GM12878 (cell line): Measurements from ENCODE around the gene TMCC3. TPM values are rescaled to one million over a fixed set of nuclear protein-coding genes. Genes with fewer than 3 reads are reported as not detected.

ENCODE experiments used
- ATF7 ChIP-seq: fragments of 450-650 bp; IDR thresholded peaks from 2 replicates; pipeline ENCODE4 v1.6.1; 2016; ENCODE audit warnings: low read depth, mild to moderate bottlenecking
- E4F1 ChIP-seq: fragments of 450-650 bp; IDR thresholded peaks from 2 replicates; pipeline ENCODE4 v1.6.1; 2018; ENCODE audit warnings: borderline replicate concordance, mild to moderate bottlenecking; ENCODE audit not compliant: partially characterized antibody
- EP300 ChIP-seq, 2 experiments: fragments of 150-350 bp in 1 of 2; IDR thresholded peaks; 2 replicates each; pipeline ENCODE4 v1.6.1; 2011 to 2012; ENCODE audit warnings: low read depth in 2 of 2, low read length in 2 of 2, borderline replicate concordance in 1 of 2, improper control_type of control experiment in 1 of 2, inconsistent platforms in 1 of 2; ENCODE audit not compliant: control insufficient read depth in 1 of 2
- MEF2B ChIP-seq: fragments of 450-650 bp; IDR thresholded peaks from 2 replicates; pipeline ENCODE4 v1.6.1; 2018; ENCODE audit warnings: mild to moderate bottlenecking, moderate library complexity; ENCODE audit not compliant: partially characterized antibody, poor library complexity, severe bottlenecking
- MTA2 ChIP-seq: fragments of 450-650 bp; IDR thresholded peaks from 2 replicates; pipeline ENCODE4 v1.6.1; 2016; ENCODE audit warnings: low read depth, mild to moderate bottlenecking, moderate library complexity
- NBN ChIP-seq: fragments of 450-650 bp; IDR thresholded peaks from 2 replicates; pipeline ENCODE4 v1.6.1; 2016
- NFIC ChIP-seq: IDR thresholded peaks from 2 replicates; pipeline ENCODE4 v1.6.1; 2012; ENCODE audit warnings: low read depth, mild to moderate bottlenecking, inconsistent platforms, low read length, moderate library complexity
- PAX5 ChIP-seq: IDR thresholded peaks from 2 replicates; pipeline ENCODE4 v1.6.1; 2011; ENCODE audit warnings: low read depth, low read length, borderline replicate concordance
- POLR2A ChIP-seq: IDR thresholded peaks from 2 replicates; pipeline ENCODE4 v1.6.1; 2011; ENCODE audit warnings: low read depth, mild to moderate bottlenecking, low read length
- RAD51 ChIP-seq: fragments of 450-650 bp; IDR thresholded peaks from 2 replicates; pipeline ENCODE4 v1.6.1; 2016; ENCODE audit warnings: moderate library complexity, mild to moderate bottlenecking, inconsistent platforms
- SKIL ChIP-seq: fragments of 450-650 bp; IDR thresholded peaks from 2 replicates; pipeline ENCODE4 v1.6.1; 2017; ENCODE audit warnings: mild to moderate bottlenecking, low read depth, inconsistent platforms; ENCODE audit not compliant: poor library complexity, severe bottlenecking
- SMARCA5 ChIP-seq: fragments of 450-650 bp; IDR thresholded peaks from 2 replicates; pipeline ENCODE4 v1.6.1; 2017; ENCODE audit warnings: mild to moderate bottlenecking
- ZBTB33 ChIP-seq: fragments of 450-650 bp; IDR thresholded peaks from 2 replicates; pipeline ENCODE4 v1.6.1; 2017; ENCODE audit warnings: mild to moderate bottlenecking
- ZBTB4 ChIP-seq: fragments of 450-650 bp; formaldehyde crosslinking; IDR thresholded peaks from 2 replicates; pipeline ENCODE4 v1.4.0; 2022; ENCODE audit warnings: mild to moderate bottlenecking, moderate library complexity
- ZNF217 ChIP-seq: fragments of 450-650 bp; IDR thresholded peaks from 2 replicates; pipeline ENCODE4 v1.6.1; 2017; ENCODE audit warnings: antibody characterized with exemption, mild to moderate bottlenecking
- ZNF592 ChIP-seq: fragments of 450-650 bp; IDR thresholded peaks from 2 replicates; pipeline ENCODE4 v1.6.1; 2017; ENCODE audit warnings: mild to moderate bottlenecking, moderate library complexity
- polyA plus RNA-seq, 11 experiments: library from polyadenylated mRNA; depleted of rRNA in 4 of 11; unstranded in 6 of 11; stranded (reverse) in 5 of 11; fragments of >200 nt; fragmentation: Nextera tagmentation in 4 of 11; fragmentation: Illumina TruSeq in 1 of 11; extraction: Ambion mirVana in 4 of 11; extraction: Trizol in 1 of 11; gene quantifications; 1 replicate in 1 of 11; 2 replicates in 10 of 11; pipeline versions ENCODE4 v1.2.1 to v1.2.3, GENCODE V29; 2011 to 2016; ENCODE audit warnings: inconsistent platforms in 2 of 11, missing spikeins in 2 of 11, low read depth in 1 of 11
- total RNA-seq, 4 experiments: library from RNA; depleted of rRNA in 3 of 4; stranded (reverse); fragments of >200 nt in 3 of 4; fragmentation: Illumina TruSeq in 1 of 4; extraction: Trizol in 1 of 4; gene quantifications; 2 replicates each; pipeline versions ENCODE4 v1.2.1 to v1.2.3, GENCODE V29; 2013 to 2021

TMCC3 gene
- total and polyA plus RNA-seq, 10 of the 15 experiments (the other 5 are each of a cell fraction or from before 2014, with no cell fraction given), result 5.8 to 29.8 (median 12.6) TPM

- no peak for TF ChIP-seq ZNF217
- no peak for TF ChIP-seq NBN
- peak; percentile 20; the same call in 1 of the 2 replicates for TF ChIP-seq ATF7
- TF ChIP-seq MEF2B, result no peak
- TF ChIP-seq NFIC, result peak; percentile 77; the same call in 1 of the 2 replicates
- no peak for TF ChIP-seq ZBTB4
- TF ChIP-seq RAD51, result 0 out of 2 replicates have a peak, but pooled peaks have one; percentile 10
- TF ChIP-seq ZNF592, result no peak
- no peak for TF ChIP-seq SMARCA5
- no peak for TF ChIP-seq EP300 (IDR thresholded peaks at IDR 0.05; ENCODE audit: borderline replicate concordance in 1 of 2, control insufficient read depth in 1 of 2, low read depth in 2 of 2, low read length in 2 of 2)
- TF ChIP-seq MTA2, result no peak
- TF ChIP-seq PAX5, result no peak
- no peak for TF ChIP-seq E4F1
- peak; percentile 66 for TF ChIP-seq POLR2A
- TF ChIP-seq SKIL, result no peak
- no peak for TF ChIP-seq ZBTB33
Observed at GRCh38 chr12:94561943-94562411, 88.4 kb downstream of the TMCC3 start (continued).
